Osteoblast (primary cell): ENCODE data around the gene SLIT3. TPM values are rescaled to one million over a fixed set of nuclear protein-coding genes. Genes with fewer than 3 reads are reported as not detected.
A peak's percentile ranks its signal among the peaks of the same experiment; 100 is the strongest.

ENCODE experiments used
- DNase-seq: peaks from one replicate; pipeline ENCODE4 v3.0.0; 2011; ENCODE audit warnings: low spot score, mixed read lengths; ENCODE audit not compliant: insufficient read length; ENCODE audit errors: missing footprints
- H2AFZ ChIP-seq: 2 replicates; pipeline ENCODE4 v1.6.0; 2011; ENCODE audit warnings: mild to moderate bottlenecking, low read length
- H3K27ac ChIP-seq: 2 replicates; pipeline ENCODE4 v1.5.1; 2011; ENCODE audit warnings: mild to moderate bottlenecking, low read depth, low read length, moderate library complexity
- H3K27me3 ChIP-seq: 2 replicates; pipeline ENCODE4 v1.6.0; 2012; ENCODE audit warnings: mild to moderate bottlenecking, control low read depth, inconsistent platforms, low read length, moderate library complexity; ENCODE audit not compliant: insufficient read depth
- H3K36me3 ChIP-seq: 2 replicates; pipeline ENCODE4 v1.5.1; 2011; ENCODE audit warnings: mild to moderate bottlenecking, low read length, control low read depth, moderate library complexity; ENCODE audit not compliant: insufficient read depth
- H3K4me1 ChIP-seq: 2 replicates; pipeline ENCODE4 v1.5.1; 2011; ENCODE audit warnings: mild to moderate bottlenecking, low read length, control low read depth, moderate library complexity; ENCODE audit not compliant: insufficient read depth
- H3K4me2 ChIP-seq: 2 replicates; pipeline ENCODE4 v1.6.0; 2011; ENCODE audit warnings: mild to moderate bottlenecking, low read length; ENCODE audit not compliant: insufficient read depth
- H3K4me3 ChIP-seq: fragments of 200-600 bp; sonication (generic); 3 replicates; pipeline ENCODE4 v1.5.1; 2012; ENCODE audit warnings: mild to moderate bottlenecking, low read length, inconsistent platforms; ENCODE audit not compliant: insufficient read depth
- H3K79me2 ChIP-seq: 2 replicates; pipeline ENCODE4 v1.6.0; 2012; ENCODE audit warnings: mild to moderate bottlenecking, low read length, control low read depth, inconsistent platforms; ENCODE audit not compliant: insufficient read depth
- H3K9me3 ChIP-seq: 2 replicates; pipeline ENCODE4 v1.5.1; 2011; ENCODE audit warnings: low read depth, low read length, control low read depth
- H4K20me1 ChIP-seq: 2 replicates; pipeline ENCODE4 v1.6.0; 2012; ENCODE audit warnings: mild to moderate bottlenecking, low read length, control low read depth; ENCODE audit not compliant: insufficient read depth
- total RNA-seq: library from RNA; depleted of rRNA; stranded (reverse); fragments of >200 nt; gene quantifications from 2 replicates; pipeline ENCODE4 v1.2.3, GENCODE V29; 2012
- TF ChIP-seq, protein P1 (sequence below): IDR thresholded peaks from 2 replicates; pipeline ENCODE4 v1.5.1; 2011; ENCODE audit warnings: mild to moderate bottlenecking, low read depth, low read length, moderate library complexity; ENCODE audit errors: extremely low read depth

Gene SLIT3
- total RNA-seq, 1 donor = 37.6 TPM

DNA sequence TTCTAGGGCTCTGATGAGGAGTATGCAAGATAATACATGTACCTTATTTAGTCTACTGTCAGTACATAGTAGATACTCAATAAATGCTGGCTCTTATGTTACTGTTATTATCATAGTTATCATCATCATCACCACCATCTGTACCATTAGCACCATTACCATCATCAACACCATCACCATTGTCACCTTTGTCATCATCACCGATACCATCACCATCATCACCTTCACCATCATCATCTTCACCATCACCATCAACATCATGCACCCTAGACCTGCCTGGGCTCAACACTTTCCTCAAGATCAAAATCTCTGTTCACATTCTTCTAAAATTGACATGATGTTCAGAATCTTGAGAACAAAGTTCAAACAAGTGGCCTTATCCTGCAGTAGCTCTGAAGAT lies 595.6 kb downstream of the SLIT3 start:
- TF ChIP-seq, protein P1, sequence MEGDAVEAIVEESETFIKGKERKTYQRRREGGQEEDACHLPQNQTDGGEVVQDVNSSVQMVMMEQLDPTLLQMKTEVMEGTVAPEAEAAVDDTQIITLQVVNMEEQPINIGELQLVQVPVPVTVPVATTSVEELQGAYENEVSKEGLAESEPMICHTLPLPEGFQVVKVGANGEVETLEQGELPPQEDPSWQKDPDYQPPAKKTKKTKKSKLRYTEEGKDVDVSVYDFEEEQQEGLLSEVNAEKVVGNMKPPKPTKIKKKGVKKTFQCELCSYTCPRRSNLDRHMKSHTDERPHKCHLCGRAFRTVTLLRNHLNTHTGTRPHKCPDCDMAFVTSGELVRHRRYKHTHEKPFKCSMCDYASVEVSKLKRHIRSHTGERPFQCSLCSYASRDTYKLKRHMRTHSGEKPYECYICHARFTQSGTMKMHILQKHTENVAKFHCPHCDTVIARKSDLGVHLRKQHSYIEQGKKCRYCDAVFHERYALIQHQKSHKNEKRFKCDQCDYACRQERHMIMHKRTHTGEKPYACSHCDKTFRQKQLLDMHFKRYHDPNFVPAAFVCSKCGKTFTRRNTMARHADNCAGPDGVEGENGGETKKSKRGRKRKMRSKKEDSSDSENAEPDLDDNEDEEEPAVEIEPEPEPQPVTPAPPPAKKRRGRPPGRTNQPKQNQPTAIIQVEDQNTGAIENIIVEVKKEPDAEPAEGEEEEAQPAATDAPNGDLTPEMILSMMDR = no peak
- no peak overlapping the region for H2AFZ ChIP-seq
- no peak for DNase-seq
- no peaks in the 10 kb centered on the region for H4K20me1 ChIP-seq
- no peaks in the 10 kb centered on the region for H3K79me2 ChIP-seq
- H3K9me3 ChIP-seq = no peaks in the 10 kb centered on the region
- no peaks in the 10 kb centered on the region for H3K27me3 ChIP-seq
- no peaks in the 10 kb centered on the region for H3K4me1 ChIP-seq
- no peak overlapping the region for H3K4me2 ChIP-seq
- H3K27ac ChIP-seq = no peak overlapping the region
- no peaks in the 10 kb centered on the region for H3K36me3 ChIP-seq
- H3K4me3 ChIP-seq = no peak overlapping the region

DNA sequence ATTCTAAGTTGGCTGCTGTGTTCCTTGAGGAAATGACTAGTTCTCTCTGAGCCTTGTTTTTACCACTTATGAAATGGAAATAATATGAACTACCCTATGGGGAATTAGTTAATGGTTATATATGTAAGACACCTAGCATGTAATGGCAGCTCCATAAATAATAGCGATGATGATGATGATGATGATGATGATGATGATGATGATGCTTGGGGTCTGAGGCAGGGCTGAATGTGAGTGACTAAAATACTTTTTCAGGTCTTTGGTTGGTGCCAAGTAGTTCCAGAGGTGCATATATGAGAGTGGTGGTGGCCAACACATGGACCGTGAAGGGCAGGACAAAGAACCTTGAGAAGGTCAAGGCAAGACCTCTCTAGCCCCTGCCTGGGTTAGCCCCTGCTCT lies 598.4 kb downstream of the SLIT3 start:
- TF ChIP-seq, protein P1 = no peak
- H3K36me3 ChIP-seq = no peaks in the 10 kb centered on the region

GRCh38 chr5:168701641-168702040 lies 599.3 kb downstream of the SLIT3 start:
- Histone ChIP-seq H3K4me1 (no peaks in the 10 kb centered on the region), H3K36me3 (no peaks in the 10 kb centered on the region), H3K27me3 (no peaks in the 10 kb centered on the region), H2AFZ (no peak overlapping the region), H3K4me3 (no peak overlapping the region), H3K9me3 (no peaks in the 10 kb centered on the region), H3K79me2 (no peaks in the 10 kb centered on the region), H3K4me2 (no peak overlapping the region), H3K27ac (no peak overlapping the region), H4K20me1 (no peaks in the 10 kb centered on the region)
- TF ChIP-seq, protein P1 = no peak
- no peak for DNase-seq

More for the DNA sequence above, 598.4 kb downstream of the SLIT3 start:
- Histone ChIP-seq H3K4me1 (no peaks in the 10 kb centered on the region), H3K9me3 (no peaks in the 10 kb centered on the region), H3K4me3 (no peak overlapping the region), H3K4me2 (no peak overlapping the region), H3K79me2 (no peaks in the 10 kb centered on the region), H3K27me3 (no peaks in the 10 kb centered on the region), H2AFZ (no peak overlapping the region), H4K20me1 (no peaks in the 10 kb centered on the region), H3K27ac (no peak overlapping the region)
- DNase-seq = no peak

DNA sequence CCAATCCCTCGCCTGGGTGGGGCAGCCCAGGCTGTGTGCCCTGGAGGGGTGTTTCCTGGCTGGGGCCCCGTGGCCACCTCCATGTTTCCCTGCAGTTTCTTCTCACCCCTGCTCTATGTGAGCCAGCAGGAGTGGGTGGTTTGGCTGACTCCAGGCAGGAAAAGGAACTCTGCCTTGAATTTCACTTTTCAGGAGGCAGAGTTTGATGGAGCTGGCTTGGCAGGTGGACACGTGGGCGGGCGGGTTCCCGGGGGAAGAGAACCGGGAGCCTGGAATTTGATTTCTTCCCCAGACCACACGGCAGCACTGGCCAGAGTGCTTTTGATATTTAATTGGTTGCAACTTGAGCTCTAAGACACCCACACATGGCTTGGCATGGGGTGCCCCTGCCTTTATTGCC lies 601.9 kb downstream of the SLIT3 start:
- no peak overlapping the region for H3K27ac ChIP-seq
- H3K36me3 ChIP-seq = no peaks in the 10 kb centered on the region
- H3K4me3 ChIP-seq = no peak overlapping the region
- no peaks in the 10 kb centered on the region for H3K79me2 ChIP-seq
- DNase-seq = peak; percentile 74
- H3K27me3 ChIP-seq = no peaks in the 10 kb centered on the region
- no peaks in the 10 kb centered on the region for H3K9me3 ChIP-seq
- TF ChIP-seq, protein P1 = no peak
- no peaks in the 10 kb centered on the region for H3K4me1 ChIP-seq
- no peaks in the 10 kb centered on the region for H4K20me1 ChIP-seq
- no peak overlapping the region for H2AFZ ChIP-seq
- no peak overlapping the region for H3K4me2 ChIP-seq
